Duodenal mucosa (tissue), 2 donors: ENCODE results near the gene SMAD6.

Experiments used
- H3K27ac ChIP-seq: one replicate; pipeline ENCODE4 v1.7.0; 2013; ENCODE audit warnings: low read depth, low read length
- H3K27me3 ChIP-seq, 2 donors: one replicate each; pipeline ENCODE4 v1.7.0; 2013; ENCODE audit warnings: low read length in 2 of 2, control low read depth in 1 of 2; ENCODE audit not compliant: insufficient read depth in 2 of 2, control insufficient read depth in 1 of 2
- H3K36me3 ChIP-seq, 2 donors: one replicate each; pipeline ENCODE4 v1.7.0; 2013; ENCODE audit warnings: low read length in 2 of 2, control low read depth in 1 of 2; ENCODE audit not compliant: insufficient read depth in 2 of 2, control insufficient read depth in 1 of 2
- H3K4me1 ChIP-seq, 2 donors: one replicate each; pipeline ENCODE4 v1.7.0; 2013; ENCODE audit warnings: low read length in 2 of 2, control low read depth in 1 of 2; ENCODE audit not compliant: insufficient read depth in 2 of 2, control insufficient read depth in 1 of 2
- H3K4me3 ChIP-seq, 2 donors: one replicate each; pipeline ENCODE4 v1.7.0; 2013; ENCODE audit warnings: low read length in 2 of 2, low read depth in 1 of 2
- H3K9ac ChIP-seq, 2 donors: one replicate each; pipeline ENCODE4 v1.7.0; 2013; ENCODE audit warnings: low read length in 2 of 2, low read depth in 1 of 2
- H3K9me3 ChIP-seq, 2 donors: one replicate each; pipeline ENCODE4 v1.7.0; 2013; ENCODE audit warnings: low read length in 2 of 2, control low read depth in 1 of 2; ENCODE audit not compliant: control insufficient read depth in 1 of 2

Gene SMAD6

GRCh38 chr15:66780172-66780972 is 78.3 kb downstream of the SMAD6 start:
- no peaks in the 10 kb centered on the region for H3K27me3 ChIP-seq
- H3K27ac ChIP-seq: peak overlapping the region; percentile 30
- H3K36me3 ChIP-seq: peaks cover 0 to 17% of the 10 kb centered on the region in 2 donors
- H3K9me3 ChIP-seq: no peaks in the 10 kb centered on the region
- H3K9ac ChIP-seq: peak overlapping the region in 1 of 2 donors; percentile 32
- peaks cover 30 to 34% of the 10 kb centered on the region in 2 donors for H3K4me1 ChIP-seq
- peak overlapping the region in 1 of 2 donors; percentile 23 for H3K4me3 ChIP-seq

- Histone ChIP-seq H3K9me3 (no peaks in the 10 kb centered on the region), H3K9ac (no peak overlapping the region), H3K27me3 (no peaks in the 10 kb centered on the region), H3K36me3 (peaks cover 0 to 17% of the 10 kb centered on the region in 2 donors), H3K4me3 (no peak overlapping the region), H3K27ac (no peak overlapping the region), H3K4me1 (peaks cover 32 to 38% of the 10 kb centered on the region in 2 donors)
Observed at GRCh38 chr15:66780973-66781718, 79.1 kb downstream of the SMAD6 start.

- no peak overlapping the region for H3K4me3 ChIP-seq
- peaks cover 0 to 17% of the 10 kb centered on the region in 2 donors for H3K36me3 ChIP-seq
- H3K27me3 ChIP-seq: no peaks in the 10 kb centered on the region
- H3K9ac ChIP-seq: no peak overlapping the region
- H3K9me3 ChIP-seq: no peaks in the 10 kb centered on the region
- no peak overlapping the region for H3K27ac ChIP-seq
- peaks cover 32 to 38% of the 10 kb centered on the region in 2 donors for H3K4me1 ChIP-seq
Observed at GRCh38 chr15:66782785-66783184, 80.7 kb downstream of the SMAD6 start.

- H3K9me3 ChIP-seq: no peaks in the 10 kb centered on the region
- H3K36me3 ChIP-seq: peaks cover 0 to 17% of the 10 kb centered on the region in 2 donors
- H3K4me1 ChIP-seq: peaks cover 29 to 36% of the 10 kb centered on the region in 2 donors
- no peaks in the 10 kb centered on the region for H3K27me3 ChIP-seq
- no peak overlapping the region for H3K27ac ChIP-seq
- no peak overlapping the region for H3K4me3 ChIP-seq
- H3K9ac ChIP-seq: no peak overlapping the region
Observed at GRCh38 chr15:66783314-66783713, 81.3 kb downstream of the SMAD6 start.

GRCh38 chr15:66783725-66784124 is 81.7 kb downstream of the SMAD6 start:
- Histone ChIP-seq H3K9me3 (no peaks in the 10 kb centered on the region), H3K36me3 (peaks cover 0 to 17% of the 10 kb centered on the region in 2 donors), H3K27ac (no peak overlapping the region), H3K9ac (no peak overlapping the region), H3K4me3 (no peak overlapping the region), H3K4me1 (peaks cover 24 to 32% of the 10 kb centered on the region in 2 donors), H3K27me3 (no peaks in the 10 kb centered on the region)

- Histone ChIP-seq H3K9ac (no peak overlapping the region), H3K9me3 (no peaks in the 10 kb centered on the region), H3K4me3 (no peak overlapping the region), H3K36me3 (peaks cover 0 to 17% of the 10 kb centered on the region in 2 donors), H3K27me3 (no peaks in the 10 kb centered on the region), H3K27ac (no peak overlapping the region), H3K4me1 (peaks cover 21 to 27% of the 10 kb centered on the region in 2 donors)
Observed at GRCh38 chr15:66784174-66784573, 82.1 kb downstream of the SMAD6 start.

- no peaks in the 10 kb centered on the region for H3K9me3 ChIP-seq
- no peaks in the 10 kb centered on the region for H3K27me3 ChIP-seq
- H3K27ac ChIP-seq: no peak overlapping the region
- no peak overlapping the region for H3K4me3 ChIP-seq
- peaks cover 0 to 17% of the 10 kb centered on the region in 2 donors for H3K36me3 ChIP-seq
- H3K4me1 ChIP-seq: peaks cover 6 to 17% of the 10 kb centered on the region in 2 donors
- H3K9ac ChIP-seq: no peak overlapping the region
Observed at GRCh38 chr15:66785637-66786036, 83.6 kb downstream of the SMAD6 start.

GRCh38 chr15:66786222-66786621 is 84.2 kb downstream of the SMAD6 start:
- H3K4me3 ChIP-seq: no peak overlapping the region
- no peaks in the 10 kb centered on the region for H3K27me3 ChIP-seq
- no peak overlapping the region for H3K27ac ChIP-seq
- no peaks in the 10 kb centered on the region for H3K9me3 ChIP-seq
- peaks cover 0 to 17% of the 10 kb centered on the region in 2 donors for H3K36me3 ChIP-seq
- H3K9ac ChIP-seq: no peak overlapping the region
- peaks cover 2 to 16% of the 10 kb centered on the region in 2 donors for H3K4me1 ChIP-seq

GRCh38 chr15:66786708-66787488 is 84.9 kb downstream of the SMAD6 start:
- Histone ChIP-seq H3K9me3 (no peaks in the 10 kb centered on the region), H3K27ac (no peak overlapping the region), H3K4me3 (no peak overlapping the region), H3K4me1 (peaks cover 2 to 16% of the 10 kb centered on the region in 2 donors), H3K27me3 (no peaks in the 10 kb centered on the region), H3K36me3 (peaks cover 0 to 17% of the 10 kb centered on the region in 2 donors), H3K9ac (no peak overlapping the region)
